Measurements from ENCODE around the gene GPX4.

DNA sequence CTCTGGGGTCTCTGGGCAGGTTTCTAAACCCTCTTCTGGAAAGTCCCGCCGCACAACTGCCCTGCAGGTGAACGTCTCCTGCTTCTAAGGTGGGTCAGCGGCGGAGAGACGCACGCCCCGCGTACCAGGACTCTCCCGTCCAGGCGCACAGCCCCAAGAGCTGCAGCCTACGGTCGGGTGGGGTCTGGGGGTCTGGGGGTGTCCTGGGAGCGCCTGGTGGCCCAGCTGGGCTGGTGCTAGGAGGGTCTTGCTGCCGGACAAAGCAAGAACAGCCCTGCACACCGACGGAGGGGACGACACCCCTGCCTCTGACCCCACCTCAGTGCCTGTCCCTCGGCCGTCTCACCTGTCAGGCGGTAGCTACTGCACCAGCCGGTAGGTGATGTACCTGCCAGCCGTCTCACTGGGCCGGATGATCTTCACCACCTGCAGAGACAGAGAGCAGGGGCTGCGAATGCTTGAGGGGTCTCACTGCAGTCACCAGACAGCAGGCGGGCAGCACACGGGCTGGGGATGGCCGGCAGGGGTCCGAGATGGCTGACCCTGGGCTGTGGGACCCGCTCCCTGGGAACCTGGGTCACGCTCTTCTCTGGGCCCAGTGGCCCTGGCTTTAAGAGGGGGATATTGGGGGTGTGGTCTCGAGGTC is 14.5 kb upstream of the GPX4 start:
- TF ChIP-seq, protein P1, sequence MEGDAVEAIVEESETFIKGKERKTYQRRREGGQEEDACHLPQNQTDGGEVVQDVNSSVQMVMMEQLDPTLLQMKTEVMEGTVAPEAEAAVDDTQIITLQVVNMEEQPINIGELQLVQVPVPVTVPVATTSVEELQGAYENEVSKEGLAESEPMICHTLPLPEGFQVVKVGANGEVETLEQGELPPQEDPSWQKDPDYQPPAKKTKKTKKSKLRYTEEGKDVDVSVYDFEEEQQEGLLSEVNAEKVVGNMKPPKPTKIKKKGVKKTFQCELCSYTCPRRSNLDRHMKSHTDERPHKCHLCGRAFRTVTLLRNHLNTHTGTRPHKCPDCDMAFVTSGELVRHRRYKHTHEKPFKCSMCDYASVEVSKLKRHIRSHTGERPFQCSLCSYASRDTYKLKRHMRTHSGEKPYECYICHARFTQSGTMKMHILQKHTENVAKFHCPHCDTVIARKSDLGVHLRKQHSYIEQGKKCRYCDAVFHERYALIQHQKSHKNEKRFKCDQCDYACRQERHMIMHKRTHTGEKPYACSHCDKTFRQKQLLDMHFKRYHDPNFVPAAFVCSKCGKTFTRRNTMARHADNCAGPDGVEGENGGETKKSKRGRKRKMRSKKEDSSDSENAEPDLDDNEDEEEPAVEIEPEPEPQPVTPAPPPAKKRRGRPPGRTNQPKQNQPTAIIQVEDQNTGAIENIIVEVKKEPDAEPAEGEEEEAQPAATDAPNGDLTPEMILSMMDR (IDR thresholded peaks at IDR 0.05; ENCODE audit: low read depth, low read length) = no peak
- no peak for TF ChIP-seq EZH2phosphoT487 (IDR thresholded peaks at IDR 0.05; ENCODE audit: low read depth)
